ENCODE results near the gene CPNE8.

The CPNE8 gene

DNA sequence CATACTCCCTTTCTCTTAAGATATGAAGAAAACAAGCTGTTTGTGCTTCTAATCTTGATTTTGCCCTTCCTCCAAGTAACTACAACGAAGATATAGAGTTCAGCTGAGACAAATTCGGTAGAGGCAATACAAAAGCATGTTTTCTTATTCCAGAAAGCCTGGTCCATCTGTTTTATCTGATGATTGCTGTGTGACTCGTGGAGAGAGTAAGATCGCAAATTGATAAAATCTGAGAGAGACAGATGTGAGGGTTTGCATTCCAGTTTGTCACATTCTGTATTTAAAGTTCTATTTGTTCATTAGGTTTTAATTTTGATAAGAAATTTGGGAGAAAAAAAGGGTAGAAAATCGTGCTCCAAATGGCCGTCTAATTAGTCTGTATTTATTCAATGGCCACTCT is 192.1 kb downstream of the CPNE8 start:
- no peak for DNase-seq

DNA sequence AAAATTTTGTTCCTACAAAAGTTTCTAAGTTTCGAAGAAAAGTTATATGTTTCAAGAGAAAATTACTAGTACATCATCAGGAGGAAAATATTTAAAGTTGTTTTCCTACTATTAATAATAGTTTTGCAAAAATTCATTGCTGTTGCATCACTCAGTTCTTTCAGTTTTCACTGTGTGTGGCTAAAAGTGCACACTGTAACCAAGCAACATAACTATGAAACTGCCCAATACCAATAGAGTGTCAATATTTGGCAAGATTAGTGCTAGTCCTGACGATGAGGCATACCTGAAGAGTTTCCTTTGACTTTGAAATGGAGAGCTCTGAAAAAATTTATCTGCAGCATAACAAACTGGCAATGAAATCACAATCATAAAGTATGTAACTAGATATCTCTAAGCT is 194.3 kb downstream of the CPNE8 start:
- DNase-seq, result no peak

DNA sequence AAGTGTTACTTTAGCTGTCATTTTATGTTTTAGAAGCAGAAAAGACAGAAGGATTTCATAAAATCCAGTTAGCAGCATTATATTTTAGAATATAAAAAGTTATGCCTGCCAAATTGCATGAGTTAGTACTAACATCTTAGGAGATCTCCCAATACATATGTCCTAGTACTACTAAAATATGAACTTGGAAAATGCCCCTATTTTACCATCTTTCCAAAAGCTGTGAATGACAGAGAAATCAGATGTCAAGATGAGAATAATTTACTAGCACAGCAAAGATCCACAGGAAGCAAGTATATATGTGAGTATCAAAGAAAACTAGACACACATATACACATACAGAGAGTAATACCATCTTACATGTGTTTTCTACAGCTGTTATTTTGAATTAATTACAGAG is 196.9 kb downstream of the CPNE8 start:
- no peak for DNase-seq

DNA sequence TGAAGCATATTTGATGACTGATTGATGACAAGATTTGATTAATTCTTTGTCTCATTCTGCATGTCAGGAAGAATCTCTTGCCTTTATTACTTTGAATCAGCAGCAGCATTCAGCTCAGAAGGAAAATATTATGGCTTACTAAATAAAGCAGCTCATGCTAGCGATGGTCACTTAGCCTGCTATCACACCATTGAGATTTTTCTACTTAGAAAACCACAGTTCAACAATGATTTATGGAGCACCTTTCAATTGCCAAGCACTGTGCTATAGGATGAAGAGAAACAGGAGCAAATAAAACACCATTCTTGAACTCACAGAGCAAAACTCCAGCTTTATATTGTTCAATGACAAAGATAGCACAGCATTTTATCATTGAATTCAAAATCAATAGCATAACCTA is 197.7 kb downstream of the CPNE8 start:
- no peak for DNase-seq

DNA sequence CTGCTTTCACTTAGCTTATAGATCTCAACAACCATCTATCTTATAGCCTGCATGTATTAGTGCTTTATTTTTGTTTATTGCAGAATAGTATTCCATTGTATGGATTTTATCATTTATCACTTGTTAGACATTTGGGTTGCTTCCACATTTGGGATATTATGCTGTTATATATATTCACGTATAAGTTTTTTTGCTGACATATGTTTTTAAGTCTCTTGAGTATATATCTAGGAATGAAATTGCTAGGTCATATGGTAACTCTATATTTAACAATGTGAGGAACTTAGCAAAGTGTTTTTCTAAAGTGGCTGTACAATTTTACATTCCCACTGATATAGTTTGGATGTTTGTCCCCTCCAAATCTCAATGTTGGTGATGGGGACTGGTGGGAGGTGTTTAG is 208.1 kb downstream of the CPNE8 start:
- no peak for DNase-seq

DNA sequence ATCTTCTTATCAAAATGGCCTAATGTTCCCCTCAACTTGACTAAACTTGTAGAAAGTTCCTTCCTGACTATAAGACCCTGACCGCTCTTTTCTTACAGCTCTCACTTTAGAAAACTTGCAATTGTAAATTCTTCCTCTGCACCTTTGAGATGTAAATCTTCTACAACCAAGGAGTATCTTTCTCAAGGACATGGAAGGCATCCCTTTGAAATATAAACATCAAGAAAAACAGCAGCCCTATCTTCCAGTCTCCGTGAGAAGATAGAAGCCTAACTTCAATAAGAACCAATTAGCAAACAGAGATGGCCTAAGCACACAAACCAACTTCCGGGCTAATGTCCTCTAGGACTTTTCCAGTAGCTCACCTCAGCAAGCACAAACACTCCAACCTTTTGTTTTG is 210.3 kb downstream of the CPNE8 start:
- DNase-seq, result no peak

DNA sequence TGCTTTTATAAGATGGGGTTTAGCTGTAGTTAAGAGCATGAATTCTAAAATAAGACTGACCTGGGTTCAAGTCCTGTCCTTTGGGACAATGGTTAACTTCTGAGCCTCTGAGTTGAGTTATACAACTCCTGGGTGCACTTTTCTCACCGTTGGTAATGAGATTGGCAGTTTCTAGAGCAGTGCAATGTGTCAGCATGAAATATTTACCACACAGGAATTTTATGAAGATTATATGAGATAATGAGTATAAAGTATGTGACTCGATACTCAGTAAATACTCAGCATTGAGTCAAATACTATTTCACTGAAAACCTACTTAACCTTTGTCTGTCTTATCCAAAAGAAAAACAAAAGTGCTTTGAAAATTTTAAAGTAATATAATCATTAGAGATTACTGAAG is 214.2 kb downstream of the CPNE8 start:
- no peak for DNase-seq

DNA sequence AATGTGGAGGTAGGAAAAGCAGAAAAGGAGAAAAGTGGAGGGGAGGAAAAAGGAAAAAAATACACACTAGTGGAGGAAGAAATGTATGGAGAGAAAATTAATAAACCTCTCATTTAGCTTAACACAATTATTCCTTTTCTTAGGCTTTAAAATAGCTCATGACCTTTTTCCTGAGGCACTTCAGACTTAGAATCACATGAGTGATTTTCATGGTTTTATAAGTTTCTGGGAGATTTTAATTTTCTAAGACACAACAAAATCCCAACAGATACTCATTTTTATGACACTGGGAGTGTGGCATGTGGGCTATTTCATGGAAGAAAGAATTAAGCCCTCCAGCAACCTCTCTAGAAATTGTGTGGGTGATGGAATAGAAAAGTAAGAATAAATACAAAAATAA is 214.7 kb downstream of the CPNE8 start:
- no peak for DNase-seq

DNA sequence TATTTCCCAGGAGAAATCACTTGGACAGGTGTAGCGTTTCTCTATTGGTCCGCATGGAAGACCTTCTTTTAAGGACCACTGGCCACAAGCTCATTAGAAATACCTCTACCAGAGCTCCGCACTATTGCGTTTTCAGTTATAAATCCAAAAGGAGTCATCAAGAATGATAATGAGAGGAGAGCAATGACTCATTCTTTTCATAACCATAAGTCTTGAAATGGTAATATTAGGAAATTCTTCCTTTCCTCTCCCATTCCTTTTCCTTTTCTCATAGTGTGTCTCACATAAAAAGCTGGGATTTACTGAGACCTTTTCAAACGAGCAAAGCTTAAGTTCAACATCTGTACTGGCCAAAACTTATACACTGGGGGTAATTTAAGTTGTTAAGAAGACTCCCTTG is 215.7 kb downstream of the CPNE8 start:
- DNase-seq, result no peak

DNA sequence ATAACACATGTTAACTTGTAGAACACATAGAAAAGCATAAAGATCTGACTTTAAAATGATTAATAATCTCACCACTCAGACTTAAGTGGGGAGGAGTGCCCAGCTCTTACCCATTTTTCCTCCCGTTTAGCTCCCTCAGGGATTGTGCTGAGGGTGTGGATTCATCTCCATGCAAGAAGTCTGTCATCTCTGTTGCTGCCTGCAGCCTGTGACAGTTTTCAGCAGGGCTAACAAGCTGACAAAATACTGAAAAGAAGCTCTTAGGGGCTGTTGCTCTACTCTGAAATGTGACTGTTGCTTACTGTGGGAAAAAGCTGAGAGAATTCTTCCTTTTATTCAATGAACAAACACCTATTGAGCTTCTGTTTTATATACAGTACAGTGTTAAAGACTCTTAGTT is 216.2 kb downstream of the CPNE8 start:
- no peak for DNase-seq

DNA sequence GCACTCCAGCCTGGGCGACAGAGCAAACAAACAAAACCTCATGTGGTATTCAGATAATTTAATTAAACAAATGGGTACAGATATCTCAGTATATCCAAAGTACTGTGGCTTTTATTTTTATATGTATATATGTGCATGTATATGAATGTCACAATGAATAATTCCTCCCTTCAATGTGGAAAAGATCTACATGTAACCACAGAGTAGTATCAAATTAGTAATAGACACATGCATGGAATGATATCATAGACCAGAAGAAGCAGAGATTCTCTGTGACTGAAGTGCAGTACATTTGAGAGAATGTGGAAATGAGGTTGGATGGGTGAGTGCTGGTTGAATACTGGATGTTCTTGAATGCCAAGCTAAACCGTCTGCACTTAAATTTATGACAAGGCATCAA is 222.9 kb downstream of the CPNE8 start:
- no peak for DNase-seq

DNA sequence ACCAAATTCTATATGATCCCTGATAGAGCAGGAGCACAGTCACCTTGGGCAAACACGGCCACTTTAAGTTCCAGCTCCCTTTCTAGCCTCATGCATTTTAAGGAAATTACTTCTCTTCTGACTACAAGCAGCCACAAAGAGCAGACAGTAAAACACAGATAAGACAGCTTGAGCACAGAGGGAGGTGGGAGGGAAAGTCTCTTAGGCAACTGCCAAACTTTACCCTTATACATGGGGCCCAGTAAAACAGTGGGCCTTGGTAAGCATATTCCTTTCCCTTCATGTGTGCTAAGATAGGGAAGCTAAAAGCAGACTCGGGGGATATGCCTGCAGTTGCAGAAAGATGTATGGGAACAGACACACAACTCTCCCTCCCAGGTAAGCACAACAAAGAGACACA is 235.9 kb downstream of the CPNE8 start:
- no peak for DNase-seq

DNA sequence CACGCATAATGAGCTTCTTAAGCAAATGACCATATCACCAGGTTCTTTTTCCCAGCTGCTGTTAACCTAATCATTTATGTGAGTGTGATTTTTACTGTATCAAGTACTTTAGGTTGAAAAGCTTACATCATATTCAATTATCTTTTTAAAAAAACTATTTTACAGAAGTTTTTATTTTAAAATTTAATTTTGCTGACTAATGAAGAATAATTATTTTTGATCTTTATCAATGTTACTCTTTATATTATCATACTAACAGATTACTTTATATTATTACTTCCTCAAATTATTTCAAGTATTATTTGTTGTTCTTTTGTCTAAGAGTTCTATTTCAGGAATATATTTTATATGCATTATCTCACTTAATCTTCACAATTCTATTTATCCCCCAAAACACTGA is 236.3 kb downstream of the CPNE8 start:
- no peak for DNase-seq

DNA sequence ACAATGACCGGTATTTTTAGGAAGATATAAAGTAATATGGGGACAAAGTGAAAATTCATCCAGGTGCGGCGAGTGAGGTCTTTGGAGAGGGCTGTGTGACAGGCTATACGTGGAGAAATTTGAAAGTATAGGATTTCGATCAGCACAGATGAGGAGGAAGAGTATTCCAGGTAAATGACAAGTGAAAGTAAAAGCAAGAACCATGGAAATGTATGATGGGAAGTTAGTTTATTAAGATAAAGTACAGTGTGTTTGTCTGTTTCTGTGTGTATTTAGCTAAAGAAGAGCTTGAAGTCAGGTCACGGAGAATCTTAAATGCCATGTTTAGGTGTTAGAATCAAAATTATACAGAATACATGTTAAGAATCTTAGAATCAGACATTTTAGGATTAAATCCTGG is 239.0 kb downstream of the CPNE8 start:
- no peak for DNase-seq

DNA sequence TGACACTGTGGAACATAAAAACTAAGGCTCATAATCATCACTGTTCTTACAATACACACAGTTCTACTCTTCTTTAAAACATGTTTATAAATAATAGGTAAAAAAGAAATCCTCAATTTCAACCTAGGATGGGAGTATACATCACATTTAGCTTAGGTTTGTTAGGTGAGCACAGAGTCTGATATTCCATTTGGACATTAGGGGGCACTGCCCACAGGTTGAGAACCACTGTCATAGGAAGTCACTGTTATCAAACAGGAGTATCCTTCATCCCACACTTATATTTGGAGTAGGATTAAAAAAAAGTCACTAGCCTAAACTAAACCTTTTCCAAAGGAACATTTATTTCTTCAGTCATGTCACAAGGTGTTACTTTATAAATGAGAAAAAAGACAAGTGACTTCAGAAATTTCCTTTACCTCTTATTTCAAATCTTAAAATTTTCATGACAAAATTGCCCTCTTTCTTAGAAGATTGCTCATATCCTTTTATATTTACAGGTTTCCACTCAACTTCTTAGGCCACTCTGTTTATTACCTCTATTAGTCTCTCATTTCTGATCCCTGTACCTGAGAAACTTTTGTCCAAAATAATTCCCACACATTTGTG is 240.6 kb downstream of the CPNE8 start:
- no peak for DNase-seq

DNA sequence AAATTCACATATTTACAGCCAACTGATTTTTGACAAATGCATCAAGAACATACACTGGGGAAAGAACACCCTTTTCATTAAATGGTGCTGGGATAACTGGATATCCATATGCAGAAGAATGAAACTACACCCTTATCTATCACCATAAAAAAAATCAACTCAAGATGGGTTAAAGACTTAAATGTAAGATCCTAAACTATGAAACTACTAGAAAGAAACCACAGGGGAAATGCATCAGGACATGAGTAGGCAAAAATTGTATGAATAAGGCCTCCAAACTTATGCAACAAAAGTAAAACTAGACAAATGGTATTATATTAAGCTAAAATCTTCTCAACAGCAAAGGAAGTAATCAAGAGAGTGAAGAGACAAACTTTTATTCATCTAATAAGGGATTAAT is 242.6 kb downstream of the CPNE8 start:
- no peak for DNase-seq

DNA sequence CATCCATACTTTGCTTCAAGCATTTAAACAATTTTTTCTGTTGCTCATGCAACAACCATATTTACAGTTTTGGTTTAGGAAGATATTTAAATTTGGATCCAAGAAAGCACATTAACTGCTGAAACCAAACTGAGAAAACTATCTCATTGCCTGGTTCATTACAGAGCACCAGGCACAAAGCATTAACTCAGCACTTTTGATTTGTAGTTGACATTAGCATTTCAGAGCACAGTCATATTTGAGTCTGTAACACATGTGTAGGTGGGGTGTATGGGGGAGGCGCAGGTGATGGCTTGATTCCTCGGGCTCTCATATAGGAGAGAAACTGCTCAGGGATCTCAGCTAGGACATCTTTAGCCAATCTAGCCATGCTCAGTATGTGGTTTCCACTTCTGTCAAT is 251.7 kb downstream of the CPNE8 start:
- no peak for DNase-seq

DNA sequence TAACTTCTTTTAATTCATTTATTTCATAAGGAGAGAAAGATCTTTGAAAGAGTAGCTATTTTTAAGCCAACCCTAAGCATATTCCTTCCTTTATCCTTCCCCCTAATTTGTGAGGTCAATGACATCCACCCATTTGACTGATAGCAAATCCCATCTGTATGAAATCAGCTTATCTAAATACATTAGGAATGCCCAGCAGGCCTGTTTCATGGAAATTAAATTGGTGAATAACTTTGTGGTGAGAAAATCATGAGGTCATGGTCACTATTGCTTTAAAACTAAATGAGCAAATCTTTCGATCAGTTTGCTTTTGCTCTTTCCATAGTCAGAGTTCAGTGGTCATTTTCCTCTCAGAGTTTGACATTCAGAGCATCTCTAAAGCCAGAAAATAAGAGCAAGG is 256.6 kb downstream of the CPNE8 start:
- DNase-seq, result no peak

DNA sequence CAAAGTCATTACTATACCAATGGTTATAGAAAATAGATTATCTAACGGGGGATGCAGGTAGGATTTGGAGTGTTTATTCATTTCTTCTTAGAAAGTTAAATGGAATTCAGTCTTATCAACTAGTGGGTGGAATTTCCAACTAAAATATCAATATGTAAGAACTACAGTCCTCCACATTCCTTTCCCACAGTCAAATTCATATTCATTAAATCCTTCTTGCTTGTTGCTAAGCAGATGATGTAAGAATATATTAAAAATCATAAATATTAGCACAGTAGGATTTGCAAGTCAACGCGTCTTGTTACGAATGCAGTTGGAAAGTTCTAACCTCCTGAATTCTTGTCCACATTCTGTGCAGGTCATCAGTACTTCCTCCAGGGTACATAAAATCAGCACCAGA is 259.2 kb downstream of the CPNE8 start:
- no peak for DNase-seq

DNA sequence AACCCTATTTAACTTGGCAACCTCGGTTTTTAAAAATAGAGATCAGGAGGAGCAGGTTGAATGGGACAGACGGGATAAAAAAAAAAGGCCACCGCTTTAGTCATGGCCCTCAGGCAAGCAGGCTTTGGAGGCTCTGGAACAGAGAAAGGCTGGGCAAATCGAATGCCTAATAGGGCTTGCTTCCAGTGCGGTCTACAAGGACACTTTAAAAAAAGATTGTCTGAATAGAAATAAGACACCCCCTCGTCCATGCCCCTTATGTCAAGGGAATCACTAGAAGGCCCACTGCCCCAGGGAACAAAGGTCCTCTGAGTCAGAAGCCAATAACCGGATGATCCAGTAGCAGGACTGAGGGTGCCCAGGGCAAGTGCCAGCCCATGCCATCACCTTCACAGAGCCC is 265.8 kb downstream of the CPNE8 start:
- DNase-seq, result no peak

DNA sequence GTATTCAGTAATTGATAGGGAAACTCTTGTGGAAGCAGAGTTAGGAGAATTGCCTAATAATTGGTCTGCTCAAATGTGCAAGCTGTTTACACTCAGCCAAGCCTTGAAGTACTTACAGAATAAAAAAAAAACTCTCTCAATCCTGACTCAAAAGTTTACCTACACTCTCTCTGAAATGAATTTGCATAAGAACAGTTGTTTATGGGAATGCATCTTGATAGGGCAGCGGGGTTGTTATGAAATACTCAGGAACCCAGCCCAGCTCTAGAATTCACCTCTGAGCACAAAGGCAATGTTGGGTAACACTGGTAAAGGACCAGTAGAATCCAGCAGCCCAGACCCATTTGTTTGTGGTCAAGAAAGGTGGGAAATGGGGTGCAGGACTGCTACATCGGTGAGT is 267.0 kb downstream of the CPNE8 start:
- no peak for DNase-seq

DNA sequence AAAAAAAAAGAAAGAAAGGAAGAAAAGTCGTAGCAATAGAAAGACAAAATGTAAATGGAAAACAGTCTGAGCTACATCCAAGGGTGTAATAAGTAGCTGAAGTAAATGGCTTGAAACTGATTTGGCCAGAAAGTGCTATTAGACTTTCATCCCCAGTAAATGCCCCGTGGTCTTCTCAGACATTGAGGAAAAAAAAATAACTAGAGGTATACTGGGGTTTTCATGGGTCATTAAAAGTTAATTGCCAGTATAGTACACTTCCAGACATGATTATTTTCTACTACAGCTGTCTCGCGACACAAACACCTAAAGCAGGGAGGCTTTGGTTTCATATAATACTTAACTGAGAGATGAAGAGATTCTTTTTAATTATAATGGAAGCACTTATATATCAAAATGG is 271.9 kb downstream of the CPNE8 start:
- DNase-seq, result no peak

DNA sequence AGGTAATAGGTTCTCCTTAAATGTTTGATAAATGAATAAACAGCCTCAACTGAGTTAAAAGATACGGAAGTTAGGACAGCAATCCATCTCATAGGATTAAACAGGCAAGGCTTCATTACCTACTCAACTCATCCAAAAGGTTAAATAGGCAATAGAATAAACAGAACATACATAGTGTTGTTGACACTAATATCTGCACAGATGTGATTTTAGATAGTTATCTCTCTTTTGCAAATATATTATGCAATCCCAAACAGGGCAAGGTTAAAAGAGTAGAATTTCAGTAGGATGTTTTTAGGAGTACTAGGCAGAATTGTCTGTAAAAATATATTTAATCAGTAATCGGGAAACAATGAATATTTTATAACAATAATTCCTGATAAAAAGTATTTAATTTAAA is 276.3 kb downstream of the CPNE8 start:
- DNase-seq, result no peak

DNA sequence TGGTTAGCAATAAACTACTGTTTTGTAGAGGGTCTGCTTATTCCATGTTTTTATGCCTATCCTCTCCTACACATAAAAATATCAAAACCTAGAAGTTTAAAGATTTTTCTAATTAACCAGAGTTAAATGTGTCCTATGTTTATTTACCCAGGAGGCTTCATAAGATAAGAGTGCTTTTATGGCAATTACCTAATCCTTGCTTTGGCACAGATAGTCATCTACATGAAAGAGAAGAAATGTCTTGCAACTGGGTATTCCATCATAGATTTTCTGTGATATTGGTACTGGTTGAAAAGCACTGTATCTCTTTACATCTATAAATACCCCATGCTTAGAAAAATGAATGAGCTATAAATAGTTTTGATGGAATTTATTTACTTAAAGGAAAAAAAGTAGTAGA is 277.1 kb downstream of the CPNE8 start:
- no peak for DNase-seq

DNA sequence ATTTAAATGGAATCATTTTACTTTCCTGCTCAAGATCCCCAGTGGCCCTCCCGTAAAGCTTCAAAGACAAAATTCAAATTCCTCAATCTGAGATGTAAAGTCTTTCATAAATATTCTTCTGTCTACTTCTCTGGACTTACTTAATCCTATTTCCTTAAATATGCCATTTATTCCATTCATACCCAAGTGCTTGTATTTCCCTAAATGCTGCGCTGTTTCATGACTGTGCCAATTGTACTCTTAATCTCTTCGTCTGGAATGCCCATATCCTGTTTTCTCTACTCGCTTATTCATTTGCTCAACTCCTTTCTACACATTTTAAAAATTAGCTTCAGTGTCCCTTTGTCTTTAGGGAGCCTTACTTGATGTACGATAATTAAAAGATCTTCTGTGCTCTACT is 280.1 kb downstream of the CPNE8 start:
- no peak for DNase-seq

DNA sequence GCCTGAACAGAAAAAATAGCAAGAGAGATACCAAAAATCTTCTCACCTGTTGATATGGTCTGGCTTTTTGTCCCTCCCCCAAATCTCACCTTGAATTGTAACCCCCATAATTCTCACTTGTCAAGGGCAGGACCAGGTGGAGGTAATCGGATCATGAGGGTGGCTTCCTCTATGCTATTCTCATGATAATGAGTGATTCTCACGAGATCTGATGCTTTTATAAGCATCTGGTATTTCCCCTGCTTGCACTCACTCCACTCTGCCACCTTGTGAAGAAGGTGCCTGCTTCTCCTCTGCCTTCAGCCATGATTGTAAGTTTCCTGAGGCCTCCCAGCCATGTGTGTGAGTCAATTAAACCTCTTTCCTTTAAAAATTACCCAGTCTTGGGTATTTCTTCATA is 291.2 kb downstream of the CPNE8 start:
- no peak for DNase-seq

Measured in femur (tissue), 1 donor.